GM19468 (cell line): ENCODE results near the gene FDX2.

ENCODE experiments used
- ATAC-seq: cut with Tn5 transposase; IDR thresholded peaks from one replicate; pipeline ENCODE4 v1.9.1; 2021; ENCODE audit warnings: mild to moderate bottlenecking, moderate library complexity, moderate number of reproducible peaks; ENCODE audit not compliant: unreplicated experiment; ENCODE audit errors: extremely low read depth

Gene FDX2

DNA sequence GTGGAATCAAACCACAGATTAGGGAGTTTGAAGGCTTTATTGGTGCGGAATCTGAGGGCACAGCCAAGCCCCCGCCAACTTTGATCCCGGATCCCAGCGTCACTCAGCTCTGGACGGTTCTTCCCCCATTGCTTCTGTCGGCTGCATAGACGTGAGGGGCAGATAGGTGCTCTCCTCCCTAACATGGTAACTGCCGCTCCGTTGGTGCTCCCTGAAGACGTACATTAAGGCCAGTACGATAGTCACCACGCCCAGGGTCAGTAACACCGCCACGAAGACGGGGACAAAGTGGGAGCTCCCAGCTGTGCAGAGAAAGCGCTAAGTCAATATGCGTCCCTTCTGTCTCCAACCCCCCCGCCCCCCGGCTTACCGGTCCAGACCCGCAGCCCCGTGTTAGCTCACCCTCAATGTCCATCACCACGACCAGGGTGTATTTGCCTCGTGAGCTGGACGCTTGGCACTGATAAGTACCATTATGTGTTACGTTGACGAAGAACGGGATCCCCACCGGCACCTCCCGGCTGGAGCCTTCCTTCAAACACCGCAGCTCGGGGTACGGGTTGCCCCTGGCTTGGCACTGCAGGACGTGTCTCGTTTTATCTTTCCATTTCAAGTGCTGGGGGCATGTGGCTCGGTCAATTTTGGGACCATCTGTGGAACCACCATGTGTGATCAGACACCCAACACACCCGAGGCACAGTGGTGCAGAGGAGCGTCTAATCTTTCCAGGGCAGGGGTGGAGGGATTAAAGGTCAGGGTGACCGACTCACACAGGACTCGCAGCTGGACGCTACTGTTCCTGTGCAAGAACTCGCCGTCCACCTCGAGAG lies 18.2 kb upstream of the FDX2 start:
- ATAC-seq: no peak

DNA sequence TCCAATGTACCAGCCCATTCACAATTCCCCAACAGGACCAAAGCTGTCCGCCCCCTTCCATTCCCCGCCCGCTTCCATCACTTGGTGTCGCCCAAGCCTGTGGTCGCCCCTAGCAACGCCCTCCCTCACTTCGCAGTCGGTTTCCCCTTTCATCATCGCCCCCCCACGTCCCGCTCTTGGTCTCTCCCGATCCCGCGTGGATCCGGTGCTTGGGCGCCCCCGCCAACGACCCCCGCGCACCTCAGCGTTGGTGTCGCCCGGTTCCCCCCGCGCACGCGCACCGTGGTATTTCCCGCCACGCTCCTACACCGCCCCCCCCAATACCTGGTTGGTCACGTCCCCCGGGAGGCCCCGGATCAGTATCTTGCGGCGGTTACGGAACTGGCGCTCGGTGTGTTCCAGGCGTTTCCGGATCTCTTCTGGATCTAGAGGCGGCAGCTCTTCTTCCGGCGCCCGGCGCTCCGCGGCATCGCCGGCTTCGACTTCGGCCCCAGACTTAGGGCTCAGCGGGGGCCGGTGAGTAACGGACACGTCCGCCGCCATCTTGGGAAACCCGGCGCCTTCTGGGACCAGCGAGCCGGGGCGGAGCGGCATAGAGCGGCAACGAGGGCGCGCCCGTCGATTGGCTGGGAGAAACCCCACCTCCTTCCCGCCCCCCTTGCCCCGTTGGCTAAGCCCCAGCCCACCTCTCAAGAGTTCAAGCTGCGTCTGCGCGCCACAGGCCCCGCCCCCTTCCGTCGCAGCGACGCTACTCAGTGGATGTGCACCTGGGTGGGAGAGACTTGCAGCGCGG lies 17.3 kb upstream of the FDX2 start, which contains the start of gene RAVER1:
Gene RAVER1 (minus strand): TSS at position 565 of the 793 bp plus-strand sequence. CDS start 22 bp downstream, at position 543.
- peak; percentile 41 for ATAC-seq

DNA sequence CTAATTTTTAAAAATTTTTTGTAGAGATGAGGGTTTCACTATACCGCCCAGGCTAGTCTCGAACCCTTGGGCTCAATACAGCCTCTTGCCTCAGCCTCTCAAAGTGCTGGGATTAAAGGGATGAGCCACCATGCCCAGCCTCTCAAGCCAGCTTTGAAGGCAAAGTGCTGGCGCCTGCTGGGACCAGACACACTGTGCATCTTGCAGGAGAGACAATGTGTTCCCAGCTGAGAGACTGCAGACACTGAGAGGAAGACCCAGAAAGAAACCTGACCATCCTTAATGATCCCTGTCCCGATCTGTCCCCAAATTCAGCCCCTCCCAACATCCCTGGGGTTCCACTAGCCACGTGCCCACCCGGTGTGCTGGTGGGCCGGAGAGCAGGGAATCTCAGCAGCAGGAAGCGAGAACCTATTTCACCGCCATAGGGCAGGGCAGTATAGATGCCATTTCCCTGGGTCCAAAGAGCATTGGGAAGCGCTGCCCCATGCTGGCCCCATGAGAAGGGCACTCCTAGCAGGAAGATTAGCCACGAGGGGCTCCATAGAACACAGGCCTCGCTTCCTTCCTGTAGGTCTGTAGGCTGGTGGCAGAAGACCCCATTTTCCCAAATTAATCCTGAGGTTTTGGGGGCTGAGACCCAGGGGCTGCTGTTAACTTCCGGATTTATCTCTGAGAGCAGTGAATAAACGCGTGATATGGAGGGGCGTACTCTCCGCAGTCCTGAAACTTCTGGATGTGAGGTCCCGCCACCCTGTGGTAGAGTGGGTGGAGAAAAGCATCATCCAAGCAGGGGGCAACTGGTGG lies 16.5 kb upstream of the FDX2 start:
- ATAC-seq: no peak

DNA sequence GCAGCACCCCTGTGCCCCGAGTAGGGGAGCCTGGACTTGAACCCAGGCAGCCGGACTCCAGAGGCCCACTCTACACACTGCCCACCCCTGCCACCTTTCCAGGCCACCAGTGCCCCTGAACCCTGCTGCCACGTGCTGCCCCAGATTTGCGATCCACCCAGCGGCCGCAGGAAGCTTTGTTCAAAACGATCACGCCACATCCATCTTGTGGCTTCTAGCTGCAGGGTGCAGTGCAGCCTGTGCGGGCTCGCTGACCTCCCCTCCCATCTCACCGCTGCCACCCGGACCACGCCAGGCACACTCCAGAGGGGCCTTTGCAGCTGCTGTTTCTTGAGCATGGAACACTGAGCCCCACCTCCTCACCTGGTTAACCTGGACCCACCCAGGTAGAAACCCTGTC lies 13.7 kb upstream of the FDX2 start:
- ATAC-seq: no peak

DNA sequence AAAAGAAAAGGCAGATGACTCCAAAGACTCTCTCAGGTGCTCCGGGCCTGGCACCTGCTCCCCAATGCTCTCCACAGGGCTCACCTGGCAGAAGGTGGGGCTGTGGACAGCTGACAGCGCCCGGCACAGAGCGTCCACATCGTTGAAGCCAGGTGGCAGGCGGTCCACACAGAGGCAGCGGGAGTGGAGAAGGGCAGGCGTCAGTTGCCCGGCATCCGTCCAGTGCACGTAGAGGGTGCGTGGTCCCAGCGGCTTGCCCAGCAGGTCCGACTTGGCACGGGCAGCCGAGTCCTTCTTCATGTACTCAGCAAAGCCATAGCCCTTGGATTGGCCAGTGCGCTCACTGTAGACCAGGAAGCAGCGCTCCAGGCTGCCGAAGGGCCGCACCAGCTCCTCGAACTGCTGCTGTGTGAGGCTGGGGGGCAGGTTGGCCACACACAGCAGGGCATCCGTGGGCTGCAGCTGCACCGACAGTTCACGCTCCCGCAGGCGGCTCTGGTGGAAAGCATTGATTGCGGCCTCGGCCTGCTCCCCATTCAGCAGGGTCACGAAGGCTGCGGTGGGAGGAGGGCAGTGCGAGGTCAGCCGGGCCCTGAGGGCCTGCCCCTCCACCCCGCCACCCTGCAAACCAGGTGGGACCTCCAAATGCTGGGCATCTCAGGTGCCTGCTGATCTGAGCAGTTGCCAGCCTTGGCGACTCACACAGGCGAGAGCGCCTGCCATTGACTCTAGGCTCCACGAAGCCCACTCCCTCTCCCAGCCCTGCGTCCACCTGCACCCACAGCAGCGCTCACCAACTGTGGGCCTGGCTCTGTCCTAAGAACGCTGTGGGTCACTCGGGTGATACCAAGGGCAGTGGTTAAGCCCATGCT lies 13.0 kb upstream of the FDX2 start:
- no peak for ATAC-seq

DNA sequence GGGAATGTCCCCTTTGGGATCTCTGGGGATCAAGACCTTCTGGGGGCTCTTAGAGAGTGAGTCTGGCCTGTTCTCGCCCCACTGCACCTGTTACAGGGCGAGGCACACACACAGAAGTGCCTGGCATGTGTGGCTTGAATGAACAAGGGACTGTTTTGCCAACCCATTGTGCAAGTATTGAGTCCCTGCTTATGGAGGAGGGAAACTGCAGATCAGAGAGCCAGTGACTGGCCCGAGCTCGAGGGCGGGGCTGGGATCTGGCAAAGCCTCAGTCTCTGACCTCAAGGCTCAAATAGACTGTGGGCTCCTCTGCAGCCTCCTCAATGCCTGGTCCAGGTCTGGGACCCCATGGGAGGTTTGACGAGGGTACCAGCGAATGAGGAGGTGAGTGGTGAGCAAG lies 12.0 kb upstream of the FDX2 start:
- no peak for ATAC-seq

DNA sequence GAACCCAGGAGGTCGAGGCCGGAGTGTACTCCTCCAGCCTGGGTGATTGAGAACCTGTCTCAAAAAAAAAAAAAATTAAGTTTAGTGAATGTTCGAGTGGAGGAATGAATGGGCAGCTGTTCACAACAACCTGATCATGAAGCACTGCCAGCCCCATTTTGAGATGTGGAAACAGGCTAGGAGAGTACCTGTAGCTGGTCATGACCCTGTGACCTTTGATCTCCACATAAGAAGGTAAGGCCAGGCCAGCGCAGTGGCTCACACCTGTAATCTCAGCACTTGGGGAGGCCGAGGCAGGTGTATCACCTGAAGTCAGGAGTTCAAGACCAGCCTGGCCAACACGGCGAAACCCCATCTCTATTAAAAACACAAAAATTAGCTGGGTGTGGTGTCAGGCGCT lies 9.9 kb upstream of the FDX2 start:
- no peak for ATAC-seq

DNA sequence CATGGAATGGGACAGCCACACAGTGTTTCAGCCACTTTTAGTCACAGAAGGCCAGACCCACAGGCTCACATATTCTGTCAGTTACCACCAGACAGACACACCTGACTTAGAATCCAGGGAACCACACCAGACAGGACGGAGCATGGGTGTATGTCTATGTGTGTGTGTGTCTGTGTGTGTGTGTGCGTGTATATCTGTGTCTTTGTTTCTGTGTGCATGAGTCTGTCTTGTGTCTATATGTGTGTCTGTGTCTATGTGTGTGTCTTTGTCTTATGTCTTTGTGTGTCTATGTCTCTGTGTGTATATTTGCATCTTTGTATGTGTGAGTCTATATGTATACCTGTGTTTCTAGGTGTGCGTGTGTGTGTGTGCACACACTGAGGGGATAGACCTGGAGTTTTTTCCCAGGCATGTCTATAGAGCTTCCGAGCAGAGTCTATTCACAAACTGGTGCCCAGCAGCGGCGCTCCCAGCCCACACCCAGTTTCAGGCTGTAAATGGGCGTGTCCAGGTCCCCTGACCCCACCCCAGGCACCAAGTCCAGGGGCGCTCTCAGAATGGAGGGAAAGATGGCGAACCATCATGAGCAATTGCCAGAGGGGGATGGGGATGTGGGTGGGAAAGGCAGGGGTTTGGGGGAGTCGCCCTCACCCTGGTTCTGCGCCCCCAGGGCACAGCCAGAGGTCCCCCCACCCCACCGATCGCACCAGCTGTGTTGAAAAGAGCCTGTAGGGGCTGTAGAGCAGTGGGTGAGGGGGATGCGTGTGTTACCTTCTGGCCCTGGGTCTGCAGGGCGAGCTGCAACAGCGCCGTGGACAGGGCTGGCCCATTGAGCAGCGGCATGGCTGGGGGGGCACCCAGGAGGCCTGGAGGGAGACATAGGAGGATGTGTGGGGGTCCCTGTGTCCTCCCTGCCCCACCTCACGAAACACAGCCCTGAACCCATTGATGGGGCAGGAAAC lies 6.3 kb upstream of the FDX2 start:
- ATAC-seq: no peak

DNA sequence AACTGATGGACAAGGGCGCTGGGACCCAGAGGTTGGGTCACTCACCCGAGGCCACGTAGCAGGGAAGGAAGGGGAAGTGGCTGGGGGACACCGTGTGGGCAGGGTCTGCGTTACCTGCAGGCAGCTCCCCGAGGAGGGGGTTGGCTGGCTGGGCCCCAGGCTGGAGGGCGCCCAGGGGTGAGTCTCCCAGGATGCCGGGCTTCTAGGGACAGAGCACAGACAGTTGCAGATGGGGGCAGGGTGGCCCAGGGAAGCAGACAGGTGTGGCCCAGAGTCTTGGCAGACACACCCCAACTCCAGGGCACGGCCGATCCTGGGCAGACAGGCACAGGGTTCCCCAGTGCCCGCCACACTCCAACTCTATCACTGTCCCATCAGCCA lies 5.6 kb upstream of the FDX2 start:
- ATAC-seq: no peak

DNA sequence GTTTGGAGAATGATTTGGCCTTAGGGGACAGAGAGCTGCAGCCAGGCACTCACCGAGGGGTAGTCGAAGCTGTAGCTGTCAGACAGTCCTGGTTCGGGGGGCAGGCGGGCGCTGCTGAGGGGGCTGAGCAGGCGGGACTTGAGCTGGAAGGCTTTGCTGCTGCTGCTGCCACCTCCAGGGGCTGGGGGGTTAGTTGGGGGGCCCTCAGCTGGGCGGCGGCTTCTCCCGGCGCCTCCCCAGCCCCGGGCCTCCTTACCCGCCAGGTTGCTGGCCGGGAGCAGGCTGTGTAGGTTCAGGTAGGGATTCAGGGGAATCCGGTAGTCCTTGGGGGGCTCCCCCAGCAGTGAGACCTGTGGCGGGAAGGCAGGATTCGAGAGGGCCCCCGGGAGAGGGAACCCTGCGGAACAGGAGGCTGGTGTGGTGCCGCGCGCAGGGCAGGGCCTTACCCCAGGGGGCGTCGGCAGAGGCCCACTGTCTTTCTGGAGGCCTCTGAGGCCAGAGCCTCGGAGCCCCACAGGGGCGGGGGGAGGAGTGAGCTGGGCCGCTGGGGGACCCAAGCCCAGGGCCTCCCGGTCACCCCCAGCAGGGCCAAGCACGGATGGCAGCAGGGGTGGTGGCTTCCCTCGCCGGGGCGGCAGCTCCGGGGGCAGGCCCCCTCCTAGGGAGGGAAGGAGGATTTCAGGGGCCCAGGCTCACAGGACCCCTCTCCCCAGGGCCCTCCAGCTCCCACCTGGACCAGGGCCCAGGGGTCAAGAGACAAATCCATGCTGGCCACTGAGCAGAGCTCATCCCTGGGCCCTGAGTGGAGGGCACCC lies 5.0 kb upstream of the FDX2 start:
- ATAC-seq: no peak

DNA sequence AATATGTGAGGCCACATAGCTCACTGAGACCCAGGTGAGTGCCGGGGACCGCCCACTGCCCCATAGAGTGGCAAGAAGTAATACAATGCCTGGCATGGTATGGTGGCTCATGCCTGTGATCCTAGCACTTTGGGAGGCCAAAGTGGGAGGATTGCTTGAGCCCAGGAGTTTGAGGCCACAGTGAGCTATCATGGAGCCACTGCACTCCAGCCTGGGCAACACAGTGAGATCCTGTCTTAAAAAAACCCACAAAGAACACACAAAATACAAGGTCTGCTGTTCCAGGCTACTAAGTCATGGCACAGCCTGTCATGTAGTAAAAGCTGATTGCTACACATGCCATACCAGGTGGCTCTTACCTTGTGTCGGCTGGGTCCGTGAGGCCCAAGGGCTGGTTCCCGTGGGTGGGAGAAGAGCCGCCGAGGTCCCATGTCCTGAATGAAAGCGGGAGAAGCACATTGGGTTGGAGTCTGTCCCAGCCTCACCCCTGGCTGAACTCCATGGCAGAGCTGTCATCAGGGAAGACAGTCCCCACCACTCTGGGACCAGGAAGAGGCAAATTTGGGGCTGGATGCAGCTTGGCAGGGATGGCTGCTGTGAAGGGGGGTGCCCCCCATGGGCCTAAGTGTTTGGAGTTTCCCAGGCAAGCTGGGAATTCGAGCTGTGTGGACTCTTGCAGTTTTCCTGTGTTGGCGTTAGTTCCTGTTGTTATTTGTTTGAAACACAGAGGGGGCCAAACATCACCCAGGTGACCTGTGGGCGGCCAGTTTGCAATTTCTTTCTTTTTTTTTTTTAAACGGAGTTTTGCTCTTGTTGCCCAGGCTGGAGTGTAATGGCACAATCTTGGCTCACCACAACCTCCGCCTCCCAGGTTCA lies 3.2 kb upstream of the FDX2 start:
- ATAC-seq: no peak

DNA sequence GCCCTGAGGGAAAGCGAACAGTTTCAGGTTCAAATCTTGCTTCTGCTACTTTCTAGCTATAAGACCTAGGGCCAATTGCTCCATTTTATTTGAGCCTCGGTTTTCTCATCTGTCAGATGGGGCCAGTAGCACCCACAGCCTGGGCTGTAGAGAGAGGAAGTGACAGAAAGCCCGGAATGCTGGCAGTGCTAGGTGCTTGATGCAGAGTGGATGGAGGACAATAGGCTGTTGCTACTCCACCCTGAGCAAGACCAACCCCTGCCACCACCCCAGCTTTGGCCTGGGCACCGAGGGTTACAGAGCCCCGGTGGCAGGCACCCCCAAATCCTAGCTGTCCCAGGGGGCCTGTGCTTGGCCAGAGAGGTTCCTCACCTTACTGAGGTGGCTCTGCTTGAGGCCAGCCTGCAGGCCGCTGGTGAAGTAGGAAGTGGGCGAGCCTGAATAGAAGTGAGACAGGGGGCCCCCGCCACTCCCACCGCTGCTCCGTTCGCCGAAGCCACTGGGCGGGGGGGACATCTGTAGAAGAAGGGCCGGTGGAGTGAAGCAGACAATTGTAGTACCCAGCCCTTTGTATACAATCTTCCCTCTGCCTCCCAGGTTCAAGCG lies 2.1 kb upstream of the FDX2 start:
- no peak for ATAC-seq

DNA sequence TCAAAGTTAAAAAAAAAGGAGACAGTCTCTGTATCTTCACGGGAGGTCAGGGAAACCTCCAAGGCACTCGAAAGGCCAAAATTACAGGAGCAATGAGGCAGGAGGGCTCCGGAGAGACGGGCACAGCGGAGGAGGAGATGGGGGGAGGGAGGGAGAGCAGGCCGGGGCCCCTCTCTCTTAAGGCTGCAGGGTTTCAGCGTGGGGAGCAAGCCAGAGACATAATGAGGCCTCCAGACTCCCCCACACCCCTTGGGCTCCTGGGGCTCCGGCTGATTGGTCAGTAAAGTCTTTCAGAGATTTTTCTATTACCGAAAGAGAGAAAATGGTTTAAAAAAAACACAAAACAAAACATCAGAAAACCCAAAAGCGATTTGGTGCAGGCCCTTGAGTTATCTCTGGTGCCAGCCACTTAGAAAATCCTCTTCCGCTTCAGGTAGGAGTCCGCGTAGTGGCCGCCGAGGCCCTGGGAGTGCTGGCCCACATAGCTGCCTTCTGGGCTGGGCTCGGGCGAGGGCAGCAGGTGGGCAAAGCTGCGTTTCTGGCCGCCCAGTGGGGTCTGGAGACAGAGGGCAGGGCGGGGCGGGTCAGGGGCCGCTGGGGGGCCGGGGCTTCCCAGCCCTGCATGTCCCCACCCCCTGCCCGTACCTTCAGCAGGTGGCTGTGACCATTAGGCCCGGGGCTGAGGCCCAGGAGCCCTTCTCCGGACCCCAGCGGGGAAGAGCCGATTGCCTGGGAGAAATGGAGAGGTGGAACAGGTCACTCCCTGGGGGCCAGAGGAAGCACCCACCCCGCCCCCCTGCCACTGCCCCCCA lies 1.4 kb upstream of the FDX2 start:
- no peak for ATAC-seq

DNA sequence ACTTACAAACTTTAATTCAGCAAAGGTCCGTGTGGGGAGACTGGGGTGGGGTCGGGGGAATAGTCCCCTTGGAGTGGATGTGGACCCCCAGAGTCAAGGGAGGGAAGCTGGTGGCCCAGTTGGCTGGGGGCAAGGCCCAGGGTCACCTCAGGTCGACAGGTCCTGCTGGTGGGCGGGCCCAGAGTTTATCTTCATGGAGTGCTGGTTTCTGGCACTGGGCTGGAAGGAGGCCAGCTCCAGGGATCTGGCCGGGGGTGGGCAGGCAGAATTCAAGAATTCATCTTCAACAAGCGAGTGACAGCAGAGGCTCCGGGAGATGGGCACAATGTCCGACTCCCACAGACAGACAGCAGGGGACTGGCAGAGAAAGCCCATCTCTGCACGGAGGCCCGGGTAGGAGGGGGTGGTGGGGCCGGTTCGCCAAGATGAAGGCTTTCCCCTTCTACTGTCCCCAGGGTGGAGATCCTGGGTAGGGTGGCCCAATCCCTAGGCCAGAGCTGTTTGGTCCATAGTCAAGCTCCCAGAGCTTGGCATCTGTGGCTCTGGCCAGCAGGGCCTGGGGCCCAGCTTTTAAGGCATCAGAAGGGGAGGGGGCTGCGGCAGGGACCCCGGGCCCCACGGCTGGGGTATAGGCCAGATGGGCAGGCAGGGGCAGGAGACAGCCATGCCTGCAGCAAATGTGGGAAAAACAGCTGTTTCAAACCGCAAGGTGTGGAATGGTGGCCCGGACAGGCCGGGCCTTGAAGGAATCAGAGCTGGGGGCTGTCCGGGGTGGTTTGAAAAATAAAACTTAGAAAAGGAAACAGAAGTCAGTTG lies 622 bp upstream of the FDX2 start:
- ATAC-seq: no peak

DNA sequence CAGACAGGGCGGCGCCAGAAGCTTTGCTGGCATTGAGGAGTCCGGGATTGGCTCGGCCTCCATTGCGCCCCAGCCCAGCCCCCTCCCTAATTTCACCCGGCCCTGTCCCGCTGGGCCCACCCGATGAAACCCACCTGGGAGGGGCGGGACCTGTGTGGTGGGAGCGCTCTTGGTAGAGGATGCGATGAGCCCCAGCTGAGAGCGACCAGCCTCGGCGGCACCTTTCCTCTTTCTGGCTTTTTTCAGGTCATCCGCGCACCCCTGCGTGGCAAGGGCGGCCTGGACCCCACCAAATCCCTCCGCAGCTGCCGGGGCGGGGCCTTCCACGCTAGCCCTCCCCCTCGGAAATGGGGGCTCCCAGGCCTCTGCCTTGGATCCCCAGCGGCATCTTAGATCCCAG lies 6.4 kb downstream of the FDX2 start, which contains the start of gene ZGLP1:
Gene ZGLP1 (minus strand): TSS at position 393 of the 400 bp plus-strand sequence.
- ATAC-seq: no peak
